Hepatocyte (in vitro differentiated cells): ENCODE measurements around the gene GRIN3B. TPM values are rescaled to one million over a fixed set of nuclear protein-coding genes. Genes with fewer than 3 reads are reported as not detected.

Experiments used
- DNase-seq: peaks from one replicate; pipeline ENCODE4 v3.0.0-alpha.2; 2016; ENCODE audit warnings: low spot score
- H2AFZ ChIP-seq: fragments of 200-600 bp; sonication (generic); 2 replicates; pipeline ENCODE4 v1.6.0; 2016; ENCODE audit warnings: antibody characterized with exemption, mild to moderate bottlenecking
- H3K27ac ChIP-seq: fragments of 200-600 bp; sonication (generic); 2 replicates; pipeline ENCODE4 v1.5.1; 2016; ENCODE audit warnings: mild to moderate bottlenecking
- H3K27me3 ChIP-seq: fragments of 200-600 bp; sonication (generic); 2 replicates; pipeline ENCODE4 v1.6.1; 2016
- H3K36me3 ChIP-seq: fragments of 200-600 bp; sonication (generic); replicated peaks from 2 replicates; pipeline ENCODE4 v1.5.1; 2016; ENCODE audit warnings: low read depth; ENCODE audit not compliant: insufficient read depth
- H3K4me1 ChIP-seq: fragments of 200-600 bp; sonication (generic); 2 replicates; pipeline ENCODE4 v1.5.1; 2016; ENCODE audit warnings: mild to moderate bottlenecking, moderate library complexity; ENCODE audit not compliant: insufficient read depth
- H3K4me2 ChIP-seq: fragments of 200-600 bp; sonication (generic); 2 replicates; pipeline ENCODE4 v1.6.0; 2016
- H3K4me3 ChIP-seq: fragments of 200-600 bp; sonication (generic); 2 replicates; pipeline ENCODE4 v1.5.1; 2016; ENCODE audit warnings: mild to moderate bottlenecking
- H3K79me2 ChIP-seq: fragments of 200-600 bp; sonication (generic); 2 replicates; pipeline ENCODE4 v1.6.0; 2017; ENCODE audit warnings: mild to moderate bottlenecking
- H3K9me2 ChIP-seq: fragments of 200-600 bp; sonication (generic); replicated peaks from 2 replicates; pipeline ENCODE4 v1.6.0; 2017; ENCODE audit warnings: mild to moderate bottlenecking; ENCODE audit not compliant: insufficient read depth
- H3K9me3 ChIP-seq: fragments of 200-600 bp; sonication (generic); 2 replicates; pipeline ENCODE4 v1.5.1; 2016; ENCODE audit warnings: low read depth, mild to moderate bottlenecking
- H4K20me1 ChIP-seq: fragments of 200-600 bp; sonication (generic); 2 replicates; pipeline ENCODE4 v1.6.0; 2016; ENCODE audit warnings: mild to moderate bottlenecking; ENCODE audit not compliant: insufficient read depth, poor library complexity, severe bottlenecking
- EZH2 ChIP-seq: fragments of 200-600 bp; sonication (generic); IDR thresholded peaks from 2 replicates; pipeline ENCODE4 v1.6.1; 2016; ENCODE audit warnings: antibody characterized with exemption, mild to moderate bottlenecking, borderline replicate concordance
- EZH2phosphoT487 ChIP-seq: fragments of 200-600 bp; sonication (generic); IDR thresholded peaks from one replicate; pipeline ENCODE4 v1.6.1; 2018; ENCODE audit warnings: antibody characterized with exemption, mild to moderate bottlenecking, low read depth, moderate library complexity; ENCODE audit not compliant: unreplicated experiment, severe bottlenecking
- WGBS: methylation state at CpG from one replicate; pipeline ENCODE4 v1.1.6; 2016; ENCODE audit warnings: low lambda C conversion rate; ENCODE audit errors: missing lambda C conversion rate; 5-methylcytosine and 5-hydroxymethylcytosine counted together
- polyA plus RNA-seq: library from polyadenylated mRNA; unstranded; fragments of >200 nt; fragmentation: Nextera tagmentation; extraction: Ambion mirVana; gene quantifications from 2 replicates; pipeline ENCODE4 v1.2.1, GENCODE V29; 2016
- total RNA-seq: library from RNA; depleted of rRNA; stranded (reverse); fragments of >200 nt; gene quantifications from 2 replicates; pipeline ENCODE4 v1.2.3, GENCODE V29; 2014
- TF ChIP-seq, protein P1 (sequence below): fragments of 200-600 bp; sonication (generic); IDR thresholded peaks from 2 replicates; pipeline ENCODE4 v1.5.1; 2016; ENCODE audit warnings: antibody characterized with exemption, mild to moderate bottlenecking; ENCODE audit not compliant: poor library complexity

GRIN3B gene
- total and polyA plus RNA-seq, 2 experiments from 2014 or later, result 0.30 to 0.48 TPM

DNA sequence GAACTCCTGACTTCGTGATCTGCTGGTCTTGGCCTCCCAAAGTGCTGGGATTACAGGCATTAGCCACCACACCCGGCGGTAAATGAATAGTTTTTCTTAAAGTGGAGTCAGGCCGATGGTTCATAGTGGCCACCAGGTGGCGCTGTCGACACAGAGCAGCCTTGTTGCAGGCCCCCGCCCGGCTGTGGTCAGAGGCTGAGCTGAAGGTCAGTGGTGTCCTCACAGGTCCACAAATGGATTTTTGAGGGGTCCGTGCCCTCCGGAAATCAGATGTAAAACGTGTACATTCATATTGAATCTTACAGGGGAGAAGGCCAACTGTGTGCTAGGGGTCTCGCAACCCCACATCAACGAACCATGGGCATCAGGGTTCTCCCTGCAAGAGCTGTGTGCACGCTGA, 29.5 kb upstream of the GRIN3B start:
- WGBS, result 97% methylated on average over 14 of the region's 14 CpGs
- peak; percentile 45 for DNase-seq
- TF ChIP-seq, protein P1, sequence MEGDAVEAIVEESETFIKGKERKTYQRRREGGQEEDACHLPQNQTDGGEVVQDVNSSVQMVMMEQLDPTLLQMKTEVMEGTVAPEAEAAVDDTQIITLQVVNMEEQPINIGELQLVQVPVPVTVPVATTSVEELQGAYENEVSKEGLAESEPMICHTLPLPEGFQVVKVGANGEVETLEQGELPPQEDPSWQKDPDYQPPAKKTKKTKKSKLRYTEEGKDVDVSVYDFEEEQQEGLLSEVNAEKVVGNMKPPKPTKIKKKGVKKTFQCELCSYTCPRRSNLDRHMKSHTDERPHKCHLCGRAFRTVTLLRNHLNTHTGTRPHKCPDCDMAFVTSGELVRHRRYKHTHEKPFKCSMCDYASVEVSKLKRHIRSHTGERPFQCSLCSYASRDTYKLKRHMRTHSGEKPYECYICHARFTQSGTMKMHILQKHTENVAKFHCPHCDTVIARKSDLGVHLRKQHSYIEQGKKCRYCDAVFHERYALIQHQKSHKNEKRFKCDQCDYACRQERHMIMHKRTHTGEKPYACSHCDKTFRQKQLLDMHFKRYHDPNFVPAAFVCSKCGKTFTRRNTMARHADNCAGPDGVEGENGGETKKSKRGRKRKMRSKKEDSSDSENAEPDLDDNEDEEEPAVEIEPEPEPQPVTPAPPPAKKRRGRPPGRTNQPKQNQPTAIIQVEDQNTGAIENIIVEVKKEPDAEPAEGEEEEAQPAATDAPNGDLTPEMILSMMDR, result peak; percentile 54
- TF ChIP-seq EZH2phosphoT487, result no peak

DNA sequence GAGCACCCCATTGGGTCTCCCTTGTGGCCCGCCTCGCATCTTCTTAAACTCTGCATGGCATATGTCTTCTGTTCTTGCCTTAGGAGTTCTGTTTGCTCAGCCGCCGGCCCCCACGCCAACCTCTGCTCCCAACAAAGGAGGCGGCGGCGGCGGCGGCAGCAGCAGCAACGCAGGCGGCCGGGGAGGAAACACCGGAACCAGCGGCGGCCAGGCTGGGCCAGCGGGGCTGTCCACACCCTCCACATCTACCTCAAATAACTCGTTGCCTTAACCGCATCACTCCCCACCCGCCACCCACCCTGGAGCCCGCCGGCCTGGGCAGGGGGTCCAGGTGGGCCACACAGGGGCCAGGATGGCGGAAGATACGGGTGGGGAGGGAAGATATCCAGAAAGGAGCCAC, 28.4 kb upstream of the GRIN3B start:
- Histone ChIP-seq H3K4me1 (no peaks in the 10 kb centered on the region), H4K20me1 (no peaks in the 10 kb centered on the region), H3K27me3 (no peaks in the 10 kb centered on the region), H3K9me3 (no peaks in the 10 kb centered on the region), H3K79me2 (peaks cover 27% of the 10 kb centered on the region), H3K4me3 (no peak overlapping the region), H3K36me3 (peaks cover 6% of the 10 kb centered on the region), H3K4me2 (no peak overlapping the region), H3K27ac (no peak overlapping the region), H2AFZ (no peak overlapping the region), H3K9me2 (no peaks in the 10 kb centered on the region)
- TF ChIP-seq EZH2 (no peak), EZH2phosphoT487 (no peak)
- TF ChIP-seq, protein P1, result no peak
- WGBS, result over 99% methylated on average over 12 of the region's 24 CpGs
- no peak for DNase-seq

More for the DNA sequence above, 29.5 kb upstream of the GRIN3B start:
- Histone ChIP-seq H3K9me3 (no peaks in the 10 kb centered on the region), H3K9me2 (no peaks in the 10 kb centered on the region), H3K4me2 (no peak overlapping the region), H3K4me1 (no peaks in the 10 kb centered on the region), H3K4me3 (no peak overlapping the region), H4K20me1 (no peaks in the 10 kb centered on the region), H3K79me2 (peaks cover 32% of the 10 kb centered on the region), H3K36me3 (peaks cover 6% of the 10 kb centered on the region), H3K27me3 (no peaks in the 10 kb centered on the region), H3K27ac (no peak overlapping the region), H2AFZ (no peak overlapping the region)

DNA sequence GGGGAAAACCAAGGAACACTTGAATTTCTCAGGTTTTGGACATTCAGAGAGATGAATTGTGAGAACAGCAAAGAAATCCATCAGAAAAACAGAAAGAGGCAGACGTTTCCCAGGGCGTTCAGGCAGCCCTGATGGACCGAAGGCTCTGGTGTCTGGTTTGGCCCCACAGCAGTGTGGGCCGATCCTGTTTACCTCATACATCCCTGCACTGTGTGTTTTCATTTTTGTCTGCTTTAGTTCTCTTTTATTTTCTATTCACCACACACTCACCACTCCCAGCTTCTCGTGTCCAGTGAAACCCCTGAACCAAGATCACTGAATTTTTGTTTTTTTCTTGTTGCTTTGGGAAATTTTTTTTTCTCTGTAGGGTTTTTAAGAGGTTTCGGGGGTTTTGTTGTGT, 27.9 kb upstream of the GRIN3B start:
- Histone ChIP-seq H3K79me2 (peaks cover 23% of the 10 kb centered on the region), H3K4me3 (no peak overlapping the region), H2AFZ (no peak overlapping the region), H3K4me2 (no peak overlapping the region), H3K36me3 (peaks cover 6% of the 10 kb centered on the region), H3K27ac (no peak overlapping the region), H3K4me1 (no peaks in the 10 kb centered on the region), H3K27me3 (no peaks in the 10 kb centered on the region), H3K9me2 (no peaks in the 10 kb centered on the region), H4K20me1 (no peaks in the 10 kb centered on the region), H3K9me3 (no peaks in the 10 kb centered on the region)
- TF ChIP-seq EZH2 (no peak), EZH2phosphoT487 (no peak)
- TF ChIP-seq, protein P1, result no peak
- WGBS, result 91% methylated on average over 6 of the region's 6 CpGs
- DNase-seq, result no peak
